H9 (cell line): ENCODE measurements around the gene PLCB1. TPM values are rescaled to one million over a fixed set of nuclear protein-coding genes. Genes with fewer than 3 reads are reported as not detected.

Source experiments
- DNase-seq: peaks from one replicate; pipeline ENCODE4 v3.0.0-alpha.2; 2017
- H2AFZ ChIP-seq: one replicate; pipeline ENCODE4 v1.6.1; 2013; ENCODE audit warnings: mild to moderate bottlenecking, low read length, control low read depth, moderate library complexity
- H2AK5ac ChIP-seq: 2 replicates; pipeline ENCODE4 v1.6.1; 2013; ENCODE audit warnings: low read length, control low read depth, mixed read lengths; ENCODE audit not compliant: insufficient read length
- H2BK120ac ChIP-seq: one replicate; pipeline ENCODE4 v1.6.1; 2013; ENCODE audit warnings: low read depth, mild to moderate bottlenecking, low read length, control low read depth, inconsistent platforms; ENCODE audit not compliant: poor library complexity, severe bottlenecking
- H2BK12ac ChIP-seq: 2 replicates; pipeline ENCODE4 v1.6.1; 2013; ENCODE audit warnings: low read length, control low read depth, mixed read lengths, low read depth; ENCODE audit not compliant: insufficient read length
- H2BK15ac ChIP-seq: 2 replicates; pipeline ENCODE4 v1.6.1; 2013; ENCODE audit warnings: low read depth, low read length, control low read depth
- H2BK20ac ChIP-seq: one replicate; pipeline ENCODE4 v1.6.1; 2013; ENCODE audit warnings: low read depth, mild to moderate bottlenecking, low read length, control low read depth, inconsistent platforms; ENCODE audit not compliant: poor library complexity, severe bottlenecking
- H2BK5ac ChIP-seq: 2 replicates; pipeline ENCODE4 v1.6.1; 2013; ENCODE audit warnings: low read length, control low read depth, mixed read lengths; ENCODE audit not compliant: insufficient read length
- H3K14ac ChIP-seq: 2 replicates; pipeline ENCODE4 v1.6.1; 2013; ENCODE audit warnings: low read length, control low read depth; ENCODE audit not compliant: insufficient read depth
- H3K18ac ChIP-seq: 2 replicates; pipeline ENCODE4 v1.6.1; 2013; ENCODE audit warnings: low read depth, mild to moderate bottlenecking, mixed read lengths, low read length, control low read depth; ENCODE audit not compliant: insufficient read length
- H3K23ac ChIP-seq: 2 replicates; pipeline ENCODE4 v1.6.1; 2013; ENCODE audit warnings: low read length, control low read depth, mixed read lengths, low read depth; ENCODE audit not compliant: insufficient read length
- H3K23me2 ChIP-seq: 2 replicates; pipeline ENCODE4 v1.6.1; 2013; ENCODE audit warnings: low read depth, mild to moderate bottlenecking, mixed read lengths, low read length, control low read depth; ENCODE audit not compliant: insufficient read length, poor library complexity, severe bottlenecking
- H3K27ac ChIP-seq: 2 replicates; pipeline ENCODE4 v1.5.1; 2013; ENCODE audit warnings: low read length, control low read depth, mixed read lengths, low read depth; ENCODE audit not compliant: insufficient read length
- H3K27me3 ChIP-seq: 2 replicates; pipeline ENCODE4 v1.6.1; 2013; ENCODE audit warnings: low read length, control low read depth, inconsistent platforms; ENCODE audit not compliant: insufficient read depth
- H3K4ac ChIP-seq: 2 replicates; pipeline ENCODE4 v1.6.1; 2013; ENCODE audit warnings: low read depth, mild to moderate bottlenecking, control low read depth, inconsistent platforms, low read length, moderate library complexity
- H3K4me1 ChIP-seq: 2 replicates; pipeline ENCODE4 v1.6.1; 2013; ENCODE audit warnings: low read length, control low read depth, inconsistent platforms; ENCODE audit not compliant: insufficient read depth
- H3K4me2 ChIP-seq: 2 replicates; pipeline ENCODE4 v1.6.1; 2013; ENCODE audit warnings: low read length, control low read depth, mixed read lengths; ENCODE audit not compliant: insufficient read length, insufficient read depth
- H3K56ac ChIP-seq: 2 replicates; pipeline ENCODE4 v1.6.1; 2013; ENCODE audit warnings: low read depth, mild to moderate bottlenecking, mixed read lengths, low read length, control low read depth; ENCODE audit not compliant: insufficient read length
- H3K79me1 ChIP-seq: 2 replicates; pipeline ENCODE4 v1.6.1; 2013; ENCODE audit warnings: low read depth, mild to moderate bottlenecking, moderate library complexity, low read length, control low read depth, inconsistent platforms; ENCODE audit not compliant: insufficient read depth, poor library complexity, severe bottlenecking
- H3K79me2 ChIP-seq: 2 replicates; pipeline ENCODE4 v1.6.1; 2013; ENCODE audit warnings: low read length, control low read depth, inconsistent platforms; ENCODE audit not compliant: insufficient read depth
- H3K9ac ChIP-seq: 2 replicates; pipeline ENCODE4 v1.6.1; 2013; ENCODE audit warnings: low read length, control low read depth, mixed read lengths; ENCODE audit not compliant: insufficient read length; ENCODE audit errors: extremely low read depth
- H3K9me3 ChIP-seq: one replicate; pipeline ENCODE4 v1.6.1; 2013; ENCODE audit warnings: low read depth, low read length, inconsistent platforms; ENCODE audit not compliant: control insufficient read depth
- H3T11ph ChIP-seq: one replicate; pipeline ENCODE4 v1.6.1; 2013; ENCODE audit warnings: mild to moderate bottlenecking, low read length, control low read depth, inconsistent platforms
- H4K20me1 ChIP-seq: one replicate; pipeline ENCODE4 v1.6.1; 2013; ENCODE audit not compliant: control insufficient read depth, insufficient read length, insufficient read depth
- H4K5ac ChIP-seq: 2 replicates; pipeline ENCODE4 v1.6.1; 2013; ENCODE audit warnings: low read depth, mild to moderate bottlenecking, mixed read lengths, low read length, control low read depth; ENCODE audit not compliant: insufficient read length
- H4K8ac ChIP-seq: replicated peaks from 2 replicates; pipeline ENCODE4 v1.6.1; 2013; ENCODE audit warnings: low read length, control low read depth, mixed read lengths, low read depth; ENCODE audit not compliant: insufficient read length
- H4K91ac ChIP-seq: 2 replicates; pipeline ENCODE4 v1.6.1; 2013; ENCODE audit warnings: low read depth, mild to moderate bottlenecking, moderate library complexity, mixed read lengths, low read length, control low read depth; ENCODE audit not compliant: insufficient read length
- H3K27ac Mint-ChIP-seq, 3 experiments: 2 replicates in 2 of 3; 3 replicates in 1 of 3; pipeline ENCODE4 v1.8.0; 2020 to 2021; ENCODE audit warnings: mixed read lengths in 3 of 3, mild to moderate bottlenecking in 1 of 3, moderate library complexity in 1 of 3
- H3K27me3 Mint-ChIP-seq: 2 replicates; pipeline ENCODE4 v1.8.0; 2021; ENCODE audit warnings: low read depth, mild to moderate bottlenecking, moderate library complexity, mixed read lengths
- H3K36me3 Mint-ChIP-seq, 3 experiments: 2 replicates in 2 of 3; 3 replicates in 1 of 3; pipeline ENCODE4 v1.8.0; 2020 to 2021; ENCODE audit warnings: low read depth in 3 of 3, mixed read lengths in 3 of 3; ENCODE audit not compliant: insufficient read depth in 1 of 3
- H3K4me1 Mint-ChIP-seq, 2 experiments: 2 replicates each; pipeline ENCODE4 v1.8.0; 2020; ENCODE audit warnings: mixed read lengths in 2 of 2
- H3K4me3 Mint-ChIP-seq, 2 experiments: 2 replicates in 1 of 2; 3 replicates in 1 of 2; pipeline ENCODE4 v1.8.0; 2020 to 2021; ENCODE audit warnings: mild to moderate bottlenecking in 2 of 2, mixed read lengths in 2 of 2, moderate library complexity in 1 of 2
- H3K9me3 Mint-ChIP-seq, 2 experiments: 2 replicates in 1 of 2; 3 replicates in 1 of 2; pipeline ENCODE4 v1.8.0; 2020; ENCODE audit warnings: mild to moderate bottlenecking in 2 of 2, mixed read lengths in 2 of 2, moderate library complexity in 1 of 2
- WGBS: extraction: QIAGEN DNeasy Blood & Tissue Kit; methylation state at CpG from one replicate; pipeline ENCODE4 v1.1.7; 2013; ENCODE audit warnings: missing lambda C conversion rate, low lambda C conversion rate, mixed read lengths; ENCODE audit not compliant: insufficient read length; ENCODE audit errors: extremely low coverage; 5-methylcytosine and 5-hydroxymethylcytosine counted together
- total RNA-seq: library from RNA; stranded (reverse); gene quantifications from 2 replicates; pipeline ENCODE4 v1.2.1, GENCODE V29; 2021
- TF ChIP-seq, protein P1 (sequence below): fragments of 200-600 bp; sonication (generic); conservative IDR thresholded peaks from 3 replicates; pipeline ENCODE4 v1.8.0; 2021; ENCODE audit warnings: antibody characterized with exemption, mild to moderate bottlenecking

Gene PLCB1
- total RNA-seq, 1 experiment from 2014 or later: 11.5 TPM

GRCh38 chr20:8150591-8150990, 18.5 kb downstream of the PLCB1 start:
- H3K23me2 ChIP-seq: no peaks in the 10 kb centered on the region
- H4K8ac ChIP-seq: no peak overlapping the region
- no peaks in the 10 kb centered on the region for H3K27me3 Mint-ChIP-seq
- no peak overlapping the region for H3K27ac ChIP-seq
- no peak overlapping the region for H2BK15ac ChIP-seq
- H2BK12ac ChIP-seq: no peak overlapping the region
- no peaks in the 10 kb centered on the region for H3K9me3 ChIP-seq
- no peak overlapping the region for H3K4me3 Mint-ChIP-seq
- no peak overlapping the region for H4K5ac ChIP-seq
- TF ChIP-seq, protein P1, sequence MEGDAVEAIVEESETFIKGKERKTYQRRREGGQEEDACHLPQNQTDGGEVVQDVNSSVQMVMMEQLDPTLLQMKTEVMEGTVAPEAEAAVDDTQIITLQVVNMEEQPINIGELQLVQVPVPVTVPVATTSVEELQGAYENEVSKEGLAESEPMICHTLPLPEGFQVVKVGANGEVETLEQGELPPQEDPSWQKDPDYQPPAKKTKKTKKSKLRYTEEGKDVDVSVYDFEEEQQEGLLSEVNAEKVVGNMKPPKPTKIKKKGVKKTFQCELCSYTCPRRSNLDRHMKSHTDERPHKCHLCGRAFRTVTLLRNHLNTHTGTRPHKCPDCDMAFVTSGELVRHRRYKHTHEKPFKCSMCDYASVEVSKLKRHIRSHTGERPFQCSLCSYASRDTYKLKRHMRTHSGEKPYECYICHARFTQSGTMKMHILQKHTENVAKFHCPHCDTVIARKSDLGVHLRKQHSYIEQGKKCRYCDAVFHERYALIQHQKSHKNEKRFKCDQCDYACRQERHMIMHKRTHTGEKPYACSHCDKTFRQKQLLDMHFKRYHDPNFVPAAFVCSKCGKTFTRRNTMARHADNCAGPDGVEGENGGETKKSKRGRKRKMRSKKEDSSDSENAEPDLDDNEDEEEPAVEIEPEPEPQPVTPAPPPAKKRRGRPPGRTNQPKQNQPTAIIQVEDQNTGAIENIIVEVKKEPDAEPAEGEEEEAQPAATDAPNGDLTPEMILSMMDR: no peak
- no peak overlapping the region for H3K23ac ChIP-seq
- no CpG with 5 or more reads among the region's 1 CpG for WGBS
- DNase-seq: no peak
- H3K4ac ChIP-seq: no peak overlapping the region
- H2BK20ac ChIP-seq: no peak overlapping the region
- H3K36me3 Mint-ChIP-seq: no peaks in the 10 kb centered on the region
- H3K4me1 ChIP-seq: no peaks in the 10 kb centered on the region
- H3K27me3 ChIP-seq: no peaks in the 10 kb centered on the region
- H3K9ac ChIP-seq: no peak overlapping the region
- H3K79me2 ChIP-seq: no peaks in the 10 kb centered on the region
- H3K4me1 Mint-ChIP-seq: peaks cover 8% of the 10 kb centered on the region in 2 experiments
- H4K91ac ChIP-seq: no peak overlapping the region
- no peak overlapping the region for H3T11ph ChIP-seq
- H2AFZ ChIP-seq: no peak overlapping the region
- H3K27ac Mint-ChIP-seq: no peak overlapping the region
- H4K20me1 ChIP-seq: no peaks in the 10 kb centered on the region
- no peak overlapping the region for H2BK5ac ChIP-seq
- H3K56ac ChIP-seq: no peak overlapping the region
- H2AK5ac ChIP-seq: no peak overlapping the region
- H3K18ac ChIP-seq: no peak overlapping the region
- no peak overlapping the region for H3K14ac ChIP-seq
- H2BK120ac ChIP-seq: no peak overlapping the region
- H3K79me1 ChIP-seq: no peaks in the 10 kb centered on the region
- H3K9me3 Mint-ChIP-seq: no peaks in the 10 kb centered on the region
- H3K4me2 ChIP-seq: no peak overlapping the region
